Measurements from ENCODE around the gene CTBP1. TPM values are rescaled to one million over a fixed set of nuclear protein-coding genes. Genes with fewer than 3 reads are reported as not detected.
A peak's percentile ranks its signal among the peaks of the same experiment; 100 is the strongest.

CTBP1 gene
- polyA plus RNA-seq, 1 donor (not counting 4 experiments of a cell fraction or from before 2014, with no cell fraction given), result 46.9 TPM

DNA sequence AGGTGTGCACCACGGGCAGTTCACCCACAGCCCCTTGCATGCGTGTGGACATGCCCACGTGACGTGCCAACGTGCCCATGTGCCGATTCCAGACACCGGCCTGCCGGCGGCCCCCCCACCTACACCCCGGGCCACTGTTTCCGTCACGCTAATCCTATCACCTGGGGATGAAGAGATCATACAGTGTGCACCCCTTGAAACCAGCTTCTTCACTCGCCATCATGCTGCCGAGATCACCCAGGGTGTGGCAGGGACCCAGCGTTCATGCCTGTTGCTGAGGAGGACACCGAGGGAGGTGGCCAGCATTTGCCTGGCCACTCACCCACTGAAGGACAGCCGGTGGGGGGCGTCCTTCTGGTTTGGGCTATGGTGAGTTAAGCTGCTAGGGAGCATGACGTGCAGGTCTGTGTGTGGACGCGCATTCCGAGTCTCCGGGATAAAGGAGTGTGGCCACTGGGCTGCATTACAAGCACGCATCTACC lies 14.1 kb downstream of the CTBP1 start:
- Histone ChIP-seq H3K9me1 (ENCODE audit: control insufficient read depth, extremely low read depth, insufficient read depth, low read length) (peaks cover 3% of the 10 kb centered on the region), H3K79me2 (ENCODE audit: control insufficient read depth, insufficient read depth, low read length) (peaks cover 39% of the 10 kb centered on the region), H3K9me3 (ENCODE audit: control insufficient read depth, low read depth, low read length) (no peaks in the 10 kb centered on the region), H3K36me3 (ENCODE audit: control insufficient read depth in 2 of 2, extremely low read depth in 1 of 2, insufficient read depth in 2 of 2, low read length in 2 of 2) (peaks cover 23 to 43% of the 10 kb centered on the region in 2 experiments), H4K20me1 (ENCODE audit: control insufficient read depth, extremely low read depth, insufficient read depth, low read length) (peaks cover 31% of the 10 kb centered on the region), H2AFZ (ENCODE audit: control insufficient read depth, low read length) (no peak overlapping the region), H3K9ac (ENCODE audit: control insufficient read depth, extremely low read depth, insufficient read depth, low read length) (no peak overlapping the region), H3K4me3 (ENCODE audit: control insufficient read depth in 2 of 3, extremely low read depth in 1 of 3, insufficient read depth in 2 of 3, low read depth in 1 of 3, low read length in 3 of 3) (no peak overlapping the region), H3K27ac (ENCODE audit: control insufficient read depth, insufficient read depth, low read length) (no peak overlapping the region), H3K27me3 (ENCODE audit: control insufficient read depth, extremely low read depth, insufficient read depth, low read length) (no peaks in the 10 kb centered on the region), H3K4me1 (ENCODE audit: control insufficient read depth, extremely low read depth, insufficient read depth, low read length) (peaks cover 29% of the 10 kb centered on the region), H3K4me2 (ENCODE audit: control insufficient read depth, extremely low read depth, insufficient read depth, low read depth, low read length) (no peak overlapping the region)
- TF ChIP-seq, protein P1, sequence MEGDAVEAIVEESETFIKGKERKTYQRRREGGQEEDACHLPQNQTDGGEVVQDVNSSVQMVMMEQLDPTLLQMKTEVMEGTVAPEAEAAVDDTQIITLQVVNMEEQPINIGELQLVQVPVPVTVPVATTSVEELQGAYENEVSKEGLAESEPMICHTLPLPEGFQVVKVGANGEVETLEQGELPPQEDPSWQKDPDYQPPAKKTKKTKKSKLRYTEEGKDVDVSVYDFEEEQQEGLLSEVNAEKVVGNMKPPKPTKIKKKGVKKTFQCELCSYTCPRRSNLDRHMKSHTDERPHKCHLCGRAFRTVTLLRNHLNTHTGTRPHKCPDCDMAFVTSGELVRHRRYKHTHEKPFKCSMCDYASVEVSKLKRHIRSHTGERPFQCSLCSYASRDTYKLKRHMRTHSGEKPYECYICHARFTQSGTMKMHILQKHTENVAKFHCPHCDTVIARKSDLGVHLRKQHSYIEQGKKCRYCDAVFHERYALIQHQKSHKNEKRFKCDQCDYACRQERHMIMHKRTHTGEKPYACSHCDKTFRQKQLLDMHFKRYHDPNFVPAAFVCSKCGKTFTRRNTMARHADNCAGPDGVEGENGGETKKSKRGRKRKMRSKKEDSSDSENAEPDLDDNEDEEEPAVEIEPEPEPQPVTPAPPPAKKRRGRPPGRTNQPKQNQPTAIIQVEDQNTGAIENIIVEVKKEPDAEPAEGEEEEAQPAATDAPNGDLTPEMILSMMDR (optimal IDR thresholded peaks at IDR 0.05 in 1 of 3, IDR thresholded peaks at IDR 0.05 in 1 of 3, conservative IDR thresholded peaks at IDR 0.05 in 1 of 3; ENCODE audit: extremely low read depth in 1 of 3, insufficient read depth in 2 of 3, low read length in 3 of 3), result no peak
- no peak for TF ChIP-seq EZH2 (IDR thresholded peaks at IDR 0.05; ENCODE audit: low read length)
- DNase-seq (ENCODE audit: low read depth, low spot score) (no peak), FAIRE-seq (no peak)
- dilution Hi-C loops (cut with MboI; ENCODE audit: extremely low pct_ligation_motif_present, low sequenced_read_pairs), result no loop called here

DNA sequence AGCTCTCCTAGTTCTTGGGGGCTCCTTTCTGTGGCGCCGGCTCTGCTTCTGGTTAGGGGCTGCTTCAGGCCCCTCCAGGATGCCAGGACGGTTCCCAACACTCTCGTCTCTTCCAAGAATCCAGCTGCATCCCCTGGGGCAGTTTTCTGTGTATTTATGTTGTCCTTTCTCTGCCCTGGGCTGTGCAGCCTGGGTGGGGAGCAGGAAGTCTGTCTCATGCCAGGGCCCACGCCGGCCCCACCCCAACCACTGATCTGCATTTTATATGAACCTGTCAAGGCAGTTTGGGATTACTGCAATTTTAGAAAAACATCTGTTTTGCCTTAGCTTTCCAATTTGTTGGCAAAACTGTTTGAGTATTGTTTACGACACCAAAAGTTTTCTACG lies 14.6 kb downstream of the CTBP1 start:
- H3K9me3 ChIP-seq (ENCODE audit: control insufficient read depth, low read depth, low read length), result no peaks in the 10 kb centered on the region
- dilution Hi-C loops (cut with MboI; ENCODE audit: extremely low pct_ligation_motif_present, low sequenced_read_pairs), result no loop called here
- no peak overlapping the region for H3K9ac ChIP-seq (ENCODE audit: control insufficient read depth, extremely low read depth, insufficient read depth, low read length)
- FAIRE-seq (no peak), DNase-seq (ENCODE audit: low read depth, low spot score) (no peak)
- no peak overlapping the region for H3K4me3 ChIP-seq (ENCODE audit: control insufficient read depth in 2 of 3, extremely low read depth in 1 of 3, insufficient read depth in 2 of 3, low read depth in 1 of 3, low read length in 3 of 3)
- peaks cover 26 to 41% of the 10 kb centered on the region in 2 experiments for H3K36me3 ChIP-seq (ENCODE audit: control insufficient read depth in 2 of 2, extremely low read depth in 1 of 2, insufficient read depth in 2 of 2, low read length in 2 of 2)
- H4K20me1 ChIP-seq (ENCODE audit: control insufficient read depth, extremely low read depth, insufficient read depth, low read length), result peaks cover 27% of the 10 kb centered on the region
- no peak for TF ChIP-seq EZH2 (IDR thresholded peaks at IDR 0.05; ENCODE audit: low read length)
- TF ChIP-seq, protein P1 (optimal IDR thresholded peaks at IDR 0.05 in 1 of 3, IDR thresholded peaks at IDR 0.05 in 1 of 3, conservative IDR thresholded peaks at IDR 0.05 in 1 of 3; ENCODE audit: extremely low read depth in 1 of 3, insufficient read depth in 2 of 3, low read length in 3 of 3), result no peak
- H3K27me3 ChIP-seq (ENCODE audit: control insufficient read depth, extremely low read depth, insufficient read depth, low read length), result no peaks in the 10 kb centered on the region
- no peak overlapping the region for H3K27ac ChIP-seq (ENCODE audit: control insufficient read depth, insufficient read depth, low read length)
- H3K4me2 ChIP-seq (ENCODE audit: control insufficient read depth, extremely low read depth, insufficient read depth, low read depth, low read length), result peak overlapping the region; percentile 16
- peaks cover 29% of the 10 kb centered on the region for H3K4me1 ChIP-seq (ENCODE audit: control insufficient read depth, extremely low read depth, insufficient read depth, low read length)
- peaks cover 36% of the 10 kb centered on the region for H3K79me2 ChIP-seq (ENCODE audit: control insufficient read depth, insufficient read depth, low read length)
- H2AFZ ChIP-seq (ENCODE audit: control insufficient read depth, low read length), result no peak overlapping the region
- peaks cover 3% of the 10 kb centered on the region for H3K9me1 ChIP-seq (ENCODE audit: control insufficient read depth, extremely low read depth, insufficient read depth, low read length)

All from keratinocyte (primary cell).